Gastroesophageal sphincter (tissue), 3 donors: ENCODE results near the gene KIAA1755.

Experiments used
- CTCF ChIP-seq, 4 experiments: fragments of 200-600 bp in 2 of 4; fragments of 450-650 bp in 2 of 4; sonication (generic) in 1 of 4; IDR thresholded peaks; one replicate each; pipeline ENCODE4 v1.5.1; 2017 to 2019; ENCODE audit warnings: antibody characterized with exemption in 4 of 4, mild to moderate bottlenecking in 2 of 4, moderate library complexity in 2 of 4
- POLR2A ChIP-seq, 2 donors: fragments of 450-650 bp; IDR thresholded peaks; one replicate each; pipeline ENCODE4 v1.6.1; 2017; ENCODE audit warnings: antibody characterized with exemption in 2 of 2, mild to moderate bottlenecking in 2 of 2, moderate library complexity in 1 of 2
- POLR2AphosphoS5 ChIP-seq: sonication (generic); formaldehyde crosslinking; IDR thresholded peaks from one replicate; pipeline ENCODE4 v1.6.1; 2017; ENCODE audit warnings: antibody characterized with exemption

GRCh38 chr20:38203981-38204357, 56.6 kb downstream of the KIAA1755 start:
- TF ChIP-seq POLR2AphosphoS5 (no peak), CTCF (IDR thresholded peaks at IDR 0.05) (no peak), POLR2A (IDR thresholded peaks at IDR 0.05) (no peak)
